Vagina (tissue), 2 donors: Measurements from ENCODE around the gene GIPC3. TPM values are rescaled to one million over a fixed set of nuclear protein-coding genes. Genes with fewer than 3 reads are reported as not detected.
A peak's percentile ranks its signal among the peaks of the same experiment; 100 is the strongest.

ENCODE experiments used
- DNase-seq, 2 donors: peaks; one replicate each; pipeline ENCODE4 v3.0.0-alpha.2; 2017; ENCODE audit errors: extremely low spot score in 2 of 2
- H3K27ac ChIP-seq: fragments of 200-600 bp; sonication (generic); one replicate; pipeline ENCODE4 v1.5.1; 2019
- H3K27me3 ChIP-seq: fragments of 200-600 bp; sonication (generic); one replicate; pipeline ENCODE4 v1.5.1; 2019
- H3K36me3 ChIP-seq, 2 donors: fragments of 200-600 bp; sonication (generic); one replicate each; pipeline ENCODE4 v1.5.1; 2017 to 2019
- H3K4me1 ChIP-seq: fragments of 200-600 bp; sonication (generic); one replicate; pipeline ENCODE4 v1.5.1; 2019
- H3K4me3 ChIP-seq, 2 donors: fragments of 200-600 bp; sonication (generic); 1 replicate in 1 of 2; 2 replicates in 1 of 2; pipeline ENCODE4 v1.5.1; 2016 to 2019
- H3K9me3 ChIP-seq: fragments of 200-600 bp; sonication (generic); one replicate; pipeline ENCODE4 v1.5.1; 2019
- POLR2A ChIP-seq, 2 donors: fragments of 450-650 bp; IDR thresholded peaks; one replicate each; pipeline ENCODE4 v1.6.1; 2017; ENCODE audit warnings: antibody characterized with exemption in 2 of 2, mild to moderate bottlenecking in 2 of 2, moderate library complexity in 2 of 2
- POLR2AphosphoS5 ChIP-seq, 2 donors: sonication (generic); formaldehyde crosslinking; IDR thresholded peaks; one replicate each; pipeline ENCODE4 v1.9.0; 2017; ENCODE audit warnings: antibody characterized with exemption in 2 of 2, mild to moderate bottlenecking in 2 of 2, low read depth in 1 of 2; ENCODE audit not compliant: insufficient read depth in 1 of 2
- intact Hi-C: fragments of 100-400 bp; cut with DNase I; formaldehyde crosslinking; loops from one replicate; pipeline ENCODE4 v1.15.1; 2023
- total RNA-seq: library from RNA; depleted of rRNA; stranded (reverse); fragments of >200 nt; gene quantifications from one replicate; pipeline ENCODE4 v1.2.3, GENCODE V29; 2016
- TF ChIP-seq, protein P1 (sequence below), 3 experiments: fragments of 450-650 bp in 2 of 3; fragments of 200-600 bp in 1 of 3; sonication (generic) in 1 of 3; IDR thresholded peaks; one replicate each; pipeline ENCODE4 v1.5.1; 2017 to 2019; ENCODE audit warnings: antibody characterized with exemption in 3 of 3, mild to moderate bottlenecking in 2 of 3, moderate library complexity in 2 of 3

The GIPC3 gene
- total RNA-seq, 1 donor from 2014 or later, result 0.25 TPM

DNA sequence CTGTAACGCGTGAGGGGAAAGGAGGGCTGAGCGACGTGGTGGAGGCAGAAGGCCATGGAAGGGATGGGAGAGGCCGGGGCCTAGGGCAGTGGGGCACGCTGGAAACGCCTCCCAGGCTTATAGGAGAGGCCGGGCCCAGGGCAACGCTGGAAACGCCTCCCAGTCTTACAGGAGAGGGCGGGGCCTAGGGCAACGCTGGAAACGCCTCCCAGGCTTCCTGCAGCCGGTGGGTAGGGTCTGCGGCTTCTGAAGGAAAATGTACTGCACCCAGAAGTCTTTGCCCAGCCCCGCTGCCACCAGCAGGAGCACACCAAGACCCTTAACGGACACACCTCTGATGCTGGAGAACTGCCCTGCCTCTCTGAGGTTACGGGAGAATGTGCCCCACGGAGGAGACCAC is 32.2 kb downstream of the GIPC3 start:
- TF ChIP-seq POLR2AphosphoS5 (IDR thresholded peaks at IDR 0.05; ENCODE audit: insufficient read depth in 1 of 2, low read depth in 1 of 2), result no peak
- TF ChIP-seq, protein P1, sequence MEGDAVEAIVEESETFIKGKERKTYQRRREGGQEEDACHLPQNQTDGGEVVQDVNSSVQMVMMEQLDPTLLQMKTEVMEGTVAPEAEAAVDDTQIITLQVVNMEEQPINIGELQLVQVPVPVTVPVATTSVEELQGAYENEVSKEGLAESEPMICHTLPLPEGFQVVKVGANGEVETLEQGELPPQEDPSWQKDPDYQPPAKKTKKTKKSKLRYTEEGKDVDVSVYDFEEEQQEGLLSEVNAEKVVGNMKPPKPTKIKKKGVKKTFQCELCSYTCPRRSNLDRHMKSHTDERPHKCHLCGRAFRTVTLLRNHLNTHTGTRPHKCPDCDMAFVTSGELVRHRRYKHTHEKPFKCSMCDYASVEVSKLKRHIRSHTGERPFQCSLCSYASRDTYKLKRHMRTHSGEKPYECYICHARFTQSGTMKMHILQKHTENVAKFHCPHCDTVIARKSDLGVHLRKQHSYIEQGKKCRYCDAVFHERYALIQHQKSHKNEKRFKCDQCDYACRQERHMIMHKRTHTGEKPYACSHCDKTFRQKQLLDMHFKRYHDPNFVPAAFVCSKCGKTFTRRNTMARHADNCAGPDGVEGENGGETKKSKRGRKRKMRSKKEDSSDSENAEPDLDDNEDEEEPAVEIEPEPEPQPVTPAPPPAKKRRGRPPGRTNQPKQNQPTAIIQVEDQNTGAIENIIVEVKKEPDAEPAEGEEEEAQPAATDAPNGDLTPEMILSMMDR (IDR thresholded peaks at IDR 0.05), result no peak
- TF ChIP-seq POLR2A (IDR thresholded peaks at IDR 0.05), result no peak
- Histone ChIP-seq H3K36me3 (peaks cover 0 to 52% of the 10 kb centered on the region in 2 donors), H3K9me3 (no peaks in the 10 kb centered on the region), H3K27ac (peak overlapping the region; percentile 65), H3K27me3 (no peaks in the 10 kb centered on the region), H3K4me3 (no peak overlapping the region), H3K4me1 (peaks cover 17% of the 10 kb centered on the region)
- DNase-seq, result no peak
- intact Hi-C loops, result loop anchor here (5.0 kb wide), 1 partner anchor 40 kb away; no protein-coding TSS in a partner anchor

DNA sequence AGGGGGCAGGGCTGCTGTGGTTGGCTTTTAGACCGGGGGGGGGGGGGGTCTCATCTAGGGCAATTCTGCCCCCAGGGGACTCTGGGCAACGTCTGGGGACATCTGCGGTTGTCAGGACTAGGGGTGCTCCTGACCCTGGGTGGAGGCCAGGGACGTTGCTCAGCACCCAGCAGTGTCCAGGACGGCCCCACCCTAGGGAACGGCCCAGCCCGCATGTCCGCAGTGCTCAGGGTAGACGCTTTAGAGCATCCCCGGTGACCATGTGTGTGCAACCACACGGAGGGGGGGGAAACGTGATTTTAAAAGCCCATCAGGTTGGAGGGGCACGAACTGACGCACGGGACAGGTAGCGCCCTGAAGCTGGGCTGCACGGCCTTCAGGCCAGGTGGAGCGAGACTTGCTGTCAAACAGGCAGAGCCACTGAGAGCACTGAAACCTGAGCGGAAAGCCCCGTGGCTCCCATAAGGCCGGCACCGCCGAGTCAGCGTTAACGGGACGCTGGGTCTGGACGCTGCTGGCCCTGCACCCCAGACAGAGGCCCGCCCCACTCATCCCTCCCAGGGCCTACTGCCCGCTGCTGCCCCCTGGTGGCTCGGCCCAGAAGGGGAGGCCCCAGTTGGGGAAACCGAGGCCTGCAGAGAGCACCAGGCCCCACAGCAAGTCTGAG is 33.0 kb downstream of the GIPC3 start:
- no peak overlapping the region for H3K4me3 ChIP-seq
- intact Hi-C loops, result loop anchor here (2.0 to 5.0 kb wide), 3 partner anchors 31 to 73 kb away; no protein-coding TSS in a partner anchor
- H3K27me3 ChIP-seq, result no peaks in the 10 kb centered on the region
- H3K36me3 ChIP-seq, result peaks cover 0 to 51% of the 10 kb centered on the region in 2 donors
- TF ChIP-seq, protein P1 (IDR thresholded peaks at IDR 0.05), result peak; percentile 94 to 99 (median 94)
- TF ChIP-seq POLR2A (IDR thresholded peaks at IDR 0.05), result no peak
- peak in 1 of 2 donors; percentile 50 for TF ChIP-seq POLR2AphosphoS5 (IDR thresholded peaks at IDR 0.05; ENCODE audit: insufficient read depth in 1 of 2, low read depth in 1 of 2)
- peak overlapping the region; percentile 65 for H3K27ac ChIP-seq
- no peaks in the 10 kb centered on the region for H3K9me3 ChIP-seq
- peaks cover 17% of the 10 kb centered on the region for H3K4me1 ChIP-seq
- no peak for DNase-seq

DNA sequence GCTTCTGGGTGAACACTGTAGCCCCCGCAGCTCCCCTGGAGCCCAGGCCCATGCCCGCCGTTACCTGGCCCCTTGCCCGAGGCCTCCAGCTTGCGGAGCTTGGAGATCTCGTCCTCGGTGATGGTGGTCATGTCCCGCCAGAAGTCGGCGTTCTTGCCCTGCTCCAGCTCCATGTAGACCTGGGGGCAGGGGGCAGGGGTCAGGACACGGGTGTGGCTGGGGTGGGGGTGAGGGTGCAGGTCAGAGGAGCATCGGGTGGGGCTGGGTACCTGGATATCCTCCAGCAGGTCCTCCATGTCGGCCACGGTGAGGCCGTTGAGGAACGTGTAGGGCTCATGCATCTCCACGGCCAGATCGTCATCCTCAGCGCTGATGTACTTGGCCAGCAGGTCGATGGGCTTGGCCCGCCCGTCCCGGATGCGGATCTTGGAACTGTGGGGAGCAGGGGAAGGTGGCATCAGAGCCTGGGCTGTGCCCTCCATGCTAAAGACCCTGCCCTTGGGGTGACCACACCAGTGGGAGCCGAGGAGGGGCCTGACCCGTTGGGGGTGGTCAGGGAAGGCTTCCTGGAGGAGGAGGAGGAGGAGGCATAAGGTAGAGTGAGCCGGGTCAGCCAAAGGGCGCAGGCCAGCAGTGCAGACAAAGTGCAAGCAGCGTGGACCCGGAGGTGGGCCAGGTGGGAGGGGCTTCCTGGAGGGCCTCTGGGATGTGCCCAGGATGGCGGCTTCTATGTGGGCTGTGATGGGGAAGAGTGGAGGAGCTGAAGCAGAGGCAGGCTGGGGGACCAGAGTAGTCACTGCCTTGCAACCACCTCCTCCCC is 33.7 kb downstream of the GIPC3 start:
- Histone ChIP-seq H3K4me3 (no peak overlapping the region), H3K27ac (peak overlapping the region; percentile 65), H3K36me3 (peaks cover 0 to 44% of the 10 kb centered on the region in 2 donors), H3K27me3 (no peaks in the 10 kb centered on the region), H3K9me3 (no peaks in the 10 kb centered on the region), H3K4me1 (peaks cover 19% of the 10 kb centered on the region)
- intact Hi-C loops, result loop anchor here (2.0 to 5.0 kb wide), 3 partner anchors 32 to 74 kb away; no protein-coding TSS in a partner anchor
- no peak for DNase-seq
- no peak for TF ChIP-seq POLR2AphosphoS5 (IDR thresholded peaks at IDR 0.05; ENCODE audit: insufficient read depth in 1 of 2, low read depth in 1 of 2)
- no peak for TF ChIP-seq POLR2A (IDR thresholded peaks at IDR 0.05)
- TF ChIP-seq, protein P1 (IDR thresholded peaks at IDR 0.05), result no peak

DNA sequence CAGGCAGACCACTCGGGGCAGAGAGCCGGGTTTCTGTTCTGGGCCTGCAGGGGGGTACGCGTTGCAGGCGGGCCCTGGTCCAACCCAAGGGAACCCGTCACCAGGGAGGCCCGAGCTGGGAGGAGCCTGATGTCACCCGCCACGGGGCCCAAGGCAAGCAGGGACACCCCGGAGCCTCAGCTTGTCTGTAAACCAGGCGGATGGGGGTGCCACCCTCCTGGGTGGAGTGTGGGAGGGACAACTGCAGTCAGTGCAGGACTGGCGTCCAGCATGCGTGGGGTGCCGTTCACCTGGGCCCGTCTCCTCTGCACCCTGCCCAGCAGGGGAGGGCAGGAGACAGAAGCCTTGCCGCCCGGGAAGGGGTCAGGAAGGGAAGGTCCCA is 34.3 kb downstream of the GIPC3 start:
- no peak for DNase-seq
- peaks cover 25% of the 10 kb centered on the region for H3K4me1 ChIP-seq
- peaks cover 0 to 40% of the 10 kb centered on the region in 2 donors for H3K36me3 ChIP-seq
- H3K27me3 ChIP-seq, result no peaks in the 10 kb centered on the region
- TF ChIP-seq POLR2A (IDR thresholded peaks at IDR 0.05), result no peak
- no peak for TF ChIP-seq POLR2AphosphoS5 (IDR thresholded peaks at IDR 0.05; ENCODE audit: insufficient read depth in 1 of 2, low read depth in 1 of 2)
- TF ChIP-seq, protein P1 (IDR thresholded peaks at IDR 0.05), result no peak
- no peak overlapping the region for H3K27ac ChIP-seq
- no peak overlapping the region for H3K4me3 ChIP-seq
- H3K9me3 ChIP-seq, result no peaks in the 10 kb centered on the region
- intact Hi-C loops, result loop anchor here (2.0 to 5.0 kb wide), 3 partner anchors 33 to 75 kb away; no protein-coding TSS in a partner anchor
